B cell (primary cell): ENCODE measurements around the gene KLHL33. TPM values are rescaled to one million over a fixed set of nuclear protein-coding genes. Genes with fewer than 3 reads are reported as not detected.

Source experiments
- ATAC-seq: fragments of 200-7000 bp; cut with Tn5 transposase; one replicate; pipeline ENCODE4 v1.10.0; 2021; ENCODE audit warnings: low read depth, mild to moderate bottlenecking, moderate number of reproducible peaks, moderate library complexity
- CTCF ChIA-PET: fragments of 350-600 bp; sonication (Branson Sonifier 250); formaldehyde crosslinking; loops from one replicate; lab custom pipeline; 2021; ENCODE audit warnings: antibody characterized with exemption, inconsistent platforms; lab: Charles Lee
- POLR2A ChIA-PET: fragments of 350-600 bp; sonication (Branson Sonifier 250); formaldehyde crosslinking; loops from one replicate; lab custom pipeline; 2021; ENCODE audit warnings: antibody characterized with exemption; lab: Charles Lee
- DNase-seq: peaks from one replicate; pipeline ENCODE4 v3.0.0; 2013
- H2AFZ ChIP-seq: 2 replicates; pipeline ENCODE4 v1.6.1; 2012; ENCODE audit warnings: mild to moderate bottlenecking, low read depth, low read length; ENCODE audit not compliant: insufficient read depth, poor library complexity, severe bottlenecking
- H3K27ac ChIP-seq, 2 donors: 1 replicate in 1 of 2; 2 replicates in 1 of 2; pipeline ENCODE4 v1.5.1; 2012 to 2013; ENCODE audit warnings: low read length in 2 of 2, mild to moderate bottlenecking in 2 of 2, moderate library complexity in 1 of 2
- H3K27me3 ChIP-seq, 4 experiments: fragments of 200-600 bp in 1 of 4; sonication (generic) in 1 of 4; replicated peaks in 1 of 4; 1 replicate in 2 of 4; 2 replicates in 2 of 4; pipeline versions ENCODE4 v1.6.1 to v1.7.0; 2013 to 2016; ENCODE audit warnings: low read length in 3 of 4, mild to moderate bottlenecking in 2 of 4, mixed read lengths in 1 of 4, moderate library complexity in 1 of 4; ENCODE audit not compliant: insufficient read depth in 4 of 4, control insufficient read depth in 3 of 4; ENCODE audit errors: control extremely low read depth in 1 of 4
- H3K36me3 ChIP-seq, 2 experiments: replicated peaks in 1 of 2; 1 replicate in 1 of 2; 2 replicates in 1 of 2; pipeline versions ENCODE4 v1.6.1 to v1.7.1; 2013; ENCODE audit warnings: low read length in 1 of 2; ENCODE audit not compliant: insufficient read depth in 2 of 2, control insufficient read depth in 1 of 2; ENCODE audit errors: control extremely low read depth in 1 of 2, extremely low read depth in 1 of 2
- H3K4me1 ChIP-seq, 2 donors: fragments of 200-600 bp in 1 of 2; sonication (generic) in 1 of 2; 1 replicate in 1 of 2; 2 replicates in 1 of 2; pipeline versions ENCODE4 v1.5.1 to v1.6.1; 2013 to 2017; ENCODE audit warnings: low read length in 2 of 2; ENCODE audit not compliant: control insufficient read depth in 2 of 2, insufficient read depth in 2 of 2
- H3K4me2 ChIP-seq: replicated peaks from 2 replicates; pipeline ENCODE3; 2012; ENCODE audit warnings: mild to moderate bottlenecking, low read depth, low read length; ENCODE audit not compliant: poor library complexity, severe bottlenecking
- H3K4me3 ChIP-seq, 5 experiments: fragments of 200-600 bp in 1 of 5; sonication (generic) in 1 of 5; 1 replicate in 3 of 5; 2 replicates in 2 of 5; pipeline versions ENCODE4 v1.5.1 to v1.7.0; 2011 to 2016; ENCODE audit warnings: low read length in 4 of 5, mild to moderate bottlenecking in 4 of 5, low read depth in 2 of 5, control low read depth in 1 of 5, moderate library complexity in 1 of 5; ENCODE audit not compliant: insufficient read depth in 1 of 5; ENCODE audit errors: control extremely low read depth in 1 of 5, extremely low read depth in 1 of 5
- H3K79me2 ChIP-seq: fragments of 200-600 bp; sonication (generic); one replicate; pipeline ENCODE4 v1.6.0; 2016; ENCODE audit warnings: low read length; ENCODE audit not compliant: control insufficient read depth, insufficient read depth
- H3K9ac ChIP-seq: fragments of 200-600 bp; sonication (generic); 2 replicates; pipeline ENCODE4 v1.6.1; 2017; ENCODE audit warnings: mild to moderate bottlenecking, low read length, moderate library complexity
- H3K9me3 ChIP-seq, 3 donors: one replicate each; pipeline versions ENCODE4 v1.6.1 to v1.7.1; 2013; ENCODE audit warnings: low read length in 2 of 3; ENCODE audit not compliant: control insufficient read depth in 2 of 3, insufficient read depth in 1 of 3; ENCODE audit errors: control extremely low read depth in 1 of 3
- H4K20me1 ChIP-seq: 2 replicates; pipeline ENCODE4 v1.6.0; 2012; ENCODE audit warnings: mild to moderate bottlenecking, low read length; ENCODE audit not compliant: insufficient read depth, control insufficient read depth, poor library complexity, severe bottlenecking
- H3K27ac Mint-ChIP-seq: one replicate; pipeline ENCODE4 v1.8.0; 2021; ENCODE audit warnings: mixed read lengths
- H3K27me3 Mint-ChIP-seq: one replicate; pipeline ENCODE4 v1.8.0; 2021; ENCODE audit warnings: mixed read lengths
- H3K4me1 Mint-ChIP-seq: one replicate; pipeline ENCODE4 v1.8.0; 2021; ENCODE audit warnings: mixed read lengths
- H3K4me3 Mint-ChIP-seq: one replicate; pipeline ENCODE4 v1.8.0; 2021; ENCODE audit warnings: mixed read lengths
- H3K9me3 Mint-ChIP-seq: one replicate; pipeline ENCODE4 v1.8.0; 2022; ENCODE audit warnings: mixed read lengths; ENCODE audit not compliant: insufficient read depth
- CTCF ChIP-seq: fragments of 200-600 bp; IDR thresholded peaks from one replicate; pipeline ENCODE4 v1.8.0; 2022; ENCODE audit warnings: antibody characterized with exemption, mild to moderate bottlenecking
- EZH2 ChIP-seq: IDR thresholded peaks from 2 replicates; pipeline ENCODE4 v1.6.1; 2012; ENCODE audit warnings: borderline replicate concordance, low read depth, mild to moderate bottlenecking, moderate library complexity, low read length; ENCODE audit not compliant: insufficient read depth, poor library complexity, severe bottlenecking
- WGBS: methylation state at CpG from one replicate; pipeline ENCODE4 v1.1.5; 2013; ENCODE audit warnings: missing lambda C conversion rate; ENCODE audit not compliant: insufficient coverage; 5-methylcytosine and 5-hydroxymethylcytosine counted together
- intact Hi-C: fragments of 100-400 bp; cut with micrococcal nuclease; formaldehyde crosslinking; loops from one replicate; pipeline ENCODE4 v1.10.0; 2022
- polyA plus RNA-seq: library from polyadenylated mRNA; depleted of rRNA; stranded (reverse); fragments of >200 nt; gene quantifications from 2 replicates; pipeline ENCODE4 v1.2.3, GENCODE V29; 2012
- total RNA-seq, 2 donors: library from RNA; stranded (reverse); fragments of 120-200 nt in 1 of 2; gene quantifications; 1 replicate in 1 of 2; 2 replicates in 1 of 2; pipeline versions ENCODE4 v1.2.3 to v1.2.4, GENCODE V29; 2013 to 2022

KLHL33 gene
- total and polyA plus RNA-seq, 2 donors (not counting 1 experiment from before 2014, with no cell fraction given): 0.20 to 0.25 TPM

DNA sequence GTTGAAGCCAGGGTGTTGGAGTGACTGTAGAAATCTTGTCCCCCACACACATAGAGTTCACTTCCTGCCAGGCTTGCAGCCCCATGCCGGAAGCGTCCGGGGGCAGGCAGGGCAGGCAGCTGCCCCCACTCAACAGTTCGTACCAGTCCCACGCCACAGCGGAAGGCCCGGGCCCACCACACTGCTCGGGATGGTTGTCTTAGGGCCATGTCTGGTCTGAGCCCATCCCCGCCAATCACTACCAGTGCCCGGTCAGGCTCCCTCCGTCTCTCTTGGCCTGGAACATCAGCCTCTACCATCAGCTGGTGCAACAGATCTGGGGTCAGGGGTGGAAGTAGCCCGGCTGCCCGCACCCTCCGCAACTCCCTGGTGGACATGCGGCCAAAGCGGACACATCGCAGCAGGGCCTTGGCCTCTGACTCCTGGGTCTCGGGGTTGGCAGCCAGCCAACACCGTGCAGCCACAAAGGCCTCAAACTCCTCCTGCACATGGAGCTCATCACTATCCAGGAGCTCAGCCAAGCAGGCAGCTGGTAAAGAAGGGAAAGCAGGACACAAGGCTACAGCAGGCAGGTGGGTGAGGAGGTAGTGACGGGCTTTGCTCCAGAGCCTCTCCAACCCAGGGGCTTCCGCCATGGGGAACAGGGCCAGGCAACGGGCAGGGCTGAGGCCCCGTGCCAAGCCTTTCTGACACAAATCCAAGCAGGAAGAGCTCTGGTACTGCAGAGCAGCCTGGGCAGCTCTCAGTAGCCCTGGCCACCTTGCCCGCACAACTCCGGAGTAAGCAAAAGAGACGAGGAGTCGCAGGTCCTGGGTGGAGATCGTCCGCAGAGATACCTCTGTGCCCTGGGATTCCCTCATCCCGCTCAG, 5.9 kb downstream of the KLHL33 start:
- CTCF ChIA-PET: interaction anchor here (3.6 kb wide), 1 partner anchor 14 kb away, joined by 24 read pairs; no protein-coding TSS in a partner anchor
- no peak for ATAC-seq

More for the DNA sequence above, 5.9 kb downstream of the KLHL33 start:
- DNase-seq: no peak
- peak overlapping the region; percentile 98 for H3K27ac Mint-ChIP-seq
- POLR2A ChIA-PET: no interaction called here
- H3K27me3 Mint-ChIP-seq: no peaks in the 10 kb centered on the region
- 72% methylated on average over 28 of the region's 30 CpGs for WGBS
- Histone ChIP-seq H3K27me3 (no peaks in the 10 kb centered on the region), H2AFZ (peak overlapping the region; percentile 74), H3K4me1 (peaks cover 41 to 48% of the 10 kb centered on the region in 2 donors), H3K36me3 (no peaks in the 10 kb centered on the region), H3K9ac (peak overlapping the region; percentile 35), H3K27ac (peak overlapping the region; percentile 89), H3K4me3 (peak overlapping the region in 1 of 5 experiments; percentile 46), H3K9me3 (peaks cover 0 to 11% (median 0%) of the 10 kb centered on the region in 3 donors), H3K4me2 (peak overlapping the region; percentile 71), H3K79me2 (peaks cover 10% of the 10 kb centered on the region), H4K20me1 (no peaks in the 10 kb centered on the region)
- peak overlapping the region; percentile 56 for H3K4me3 Mint-ChIP-seq
- no peaks in the 10 kb centered on the region for H3K9me3 Mint-ChIP-seq
- TF ChIP-seq EZH2 (no peak), CTCF (no peak)
- intact Hi-C loops: no loop called here
- H3K4me1 Mint-ChIP-seq: peaks cover 52% of the 10 kb centered on the region
